IMR-90 (cell line): Measurements from ENCODE around the gene CHRM4. TPM values are rescaled to one million over a fixed set of nuclear protein-coding genes. Genes with fewer than 3 reads are reported as not detected.

Experiments
- ATAC-seq: fragments of 200-7000 bp; cut with Tn5 transposase; 2 replicates; pipeline ENCODE4 v1.9.1; 2020; ENCODE audit warnings: low read depth, mild to moderate bottlenecking, moderate library complexity
- BruUV-seq: library from RNA; stranded (reverse); fragments of 400-500 nt; replicated peaks from 2 replicates; lab custom pipeline; 2021; lab: Mats Ljungman, UMichigan
- CTCF ChIA-PET: fragments of 300-600 bp; formaldehyde crosslinking; extraction: SDS; loops from one replicate; lab custom pipeline; 2021; ENCODE audit warnings: antibody characterized with exemption; lab: Yijun Ruan, JAX
- POLR2A ChIA-PET: fragments of 300-600 bp; sonication (Branson Sonifier 250); formaldehyde crosslinking; loops from one replicate; lab custom pipeline; 2022; ENCODE audit warnings: antibody characterized with exemption; ENCODE audit not compliant: unreplicated experiment; lab: Charles Lee
- DNase-seq: peaks from one replicate; pipeline ENCODE4 v3.0.0; 2013
- H2AFZ ChIP-seq: replicated peaks from 2 replicates; pipeline ENCODE3; 2013; ENCODE audit warnings: low read length, mild to moderate bottlenecking; ENCODE audit not compliant: poor library complexity
- H2AK5ac ChIP-seq: 2 replicates; pipeline ENCODE4 v1.6.1; 2013; ENCODE audit warnings: low read depth, low read length, inconsistent platforms
- H2AK9ac ChIP-seq: replicated peaks from 2 replicates; pipeline ENCODE3; 2013; ENCODE audit warnings: mild to moderate bottlenecking, low read depth, low read length, moderate library complexity; ENCODE audit not compliant: poor library complexity
- H2BK120ac ChIP-seq: 2 replicates; pipeline ENCODE4 v1.6.1; 2013; ENCODE audit warnings: low read depth, low read length, inconsistent platforms
- H2BK15ac ChIP-seq: 3 replicates; pipeline ENCODE4 v1.6.1; 2013; ENCODE audit warnings: low read depth, low read length, inconsistent platforms
- H2BK20ac ChIP-seq: 2 replicates; pipeline ENCODE4 v1.6.1; 2013; ENCODE audit warnings: low read depth, mild to moderate bottlenecking, inconsistent platforms, low read length, moderate library complexity
- H2BK5ac ChIP-seq: 2 replicates; pipeline ENCODE4 v1.6.1; 2013; ENCODE audit warnings: mild to moderate bottlenecking, low read depth, low read length, inconsistent platforms; ENCODE audit not compliant: poor library complexity, severe bottlenecking
- H3K14ac ChIP-seq: replicated peaks from 2 replicates; pipeline ENCODE4 v1.6.1; 2013; ENCODE audit warnings: low read depth, low read length, inconsistent platforms
- H3K18ac ChIP-seq: 2 replicates; pipeline ENCODE4 v1.6.1; 2013; ENCODE audit warnings: low read depth, low read length, control low read depth
- H3K23ac ChIP-seq: 2 replicates; pipeline ENCODE4 v1.6.1; 2013; ENCODE audit warnings: low read depth, low read length, inconsistent platforms
- H3K27ac ChIP-seq: 2 replicates; pipeline ENCODE4 v1.5.1; 2013; ENCODE audit warnings: mild to moderate bottlenecking, control low read depth, low read length; ENCODE audit not compliant: insufficient read depth
- H3K27me3 ChIP-seq: 2 replicates; pipeline ENCODE4 v1.6.1; 2013; ENCODE audit warnings: low read length; ENCODE audit not compliant: control insufficient read depth, insufficient read depth
- H3K36me3 ChIP-seq: 2 replicates; pipeline ENCODE4 v1.6.1; 2013; ENCODE audit warnings: low read length, mixed read lengths; ENCODE audit not compliant: control insufficient read depth, insufficient read depth
- H3K4ac ChIP-seq: 2 replicates; pipeline ENCODE4 v1.6.1; 2013; ENCODE audit warnings: low read depth, low read length, inconsistent platforms
- H3K4me1 ChIP-seq: 2 replicates; pipeline ENCODE4 v1.6.1; 2013; ENCODE audit warnings: low read length, mixed read lengths; ENCODE audit not compliant: control insufficient read depth, insufficient read depth
- H3K4me2 ChIP-seq: 2 replicates; pipeline ENCODE4 v1.6.1; 2013; ENCODE audit warnings: low read depth, mild to moderate bottlenecking, control low read depth, low read length, moderate library complexity
- H3K4me3 ChIP-seq: 2 replicates; pipeline ENCODE4 v1.5.1; 2013; ENCODE audit warnings: low read depth, mild to moderate bottlenecking, control low read depth, low read length, moderate library complexity; ENCODE audit not compliant: insufficient read depth
- H3K56ac ChIP-seq: 2 replicates; pipeline ENCODE4 v1.6.1; 2013; ENCODE audit warnings: low read length, inconsistent platforms; ENCODE audit not compliant: insufficient read depth; ENCODE audit errors: extremely low read depth
- H3K79me1 ChIP-seq, 2 experiments: 2 replicates each; pipeline ENCODE4 v1.6.1; 2013; ENCODE audit warnings: low read length in 2 of 2, inconsistent platforms in 1 of 2, low read depth in 1 of 2
- H3K9ac ChIP-seq: 2 replicates; pipeline ENCODE4 v1.6.1; 2013; ENCODE audit warnings: low read depth, low read length, control low read depth
- H3K9me1 ChIP-seq: 2 replicates; pipeline ENCODE4 v1.6.1; 2013; ENCODE audit warnings: low read length, inconsistent platforms; ENCODE audit not compliant: insufficient read depth
- H3K9me3 ChIP-seq: 2 replicates; pipeline ENCODE4 v1.6.1; 2013; ENCODE audit warnings: low read length; ENCODE audit not compliant: control insufficient read depth, insufficient read depth
- H4K20me1 ChIP-seq: 2 replicates; pipeline ENCODE4 v1.6.1; 2013; ENCODE audit warnings: low read length, inconsistent platforms; ENCODE audit not compliant: insufficient read depth
- H4K5ac ChIP-seq: 2 replicates; pipeline ENCODE4 v1.6.1; 2013; ENCODE audit warnings: mild to moderate bottlenecking, low read depth, low read length, control low read depth
- H4K8ac ChIP-seq, 2 experiments: 2 replicates each; pipeline ENCODE4 v1.6.1; 2013; ENCODE audit warnings: low read depth in 2 of 2, low read length in 2 of 2, control low read depth in 1 of 2, inconsistent platforms in 1 of 2
- H4K91ac ChIP-seq: 2 replicates; pipeline ENCODE4 v1.6.1; 2013; ENCODE audit warnings: low read depth, low read length, inconsistent platforms; ENCODE audit not compliant: insufficient read depth
- BHLHE40 ChIP-seq: fragments of 150-350 bp; IDR thresholded peaks from 2 replicates; pipeline ENCODE4 v1.6.1; 2016; ENCODE audit warnings: mild to moderate bottlenecking, low read depth, low read length
- CEBPB ChIP-seq: IDR thresholded peaks from 2 replicates; pipeline ENCODE4 v1.6.1; 2012; ENCODE audit warnings: low read depth, low read length, improper control_type of control experiment
- CHD1 ChIP-seq: IDR thresholded peaks from 2 replicates; pipeline ENCODE4 v1.6.1; 2012; ENCODE audit warnings: low read depth, low read length, improper control_type of control experiment
- CTCF ChIP-seq: conservative IDR thresholded peaks from 2 replicates; pipeline ENCODE4 v1.5.1; 2012; ENCODE audit warnings: mild to moderate bottlenecking, low read depth, low read length, improper control_type of control experiment
- ELK1 ChIP-seq: fragments of 150-350 bp; IDR thresholded peaks from 2 replicates; pipeline ENCODE4 v1.6.1; 2016; ENCODE audit warnings: low read depth, mild to moderate bottlenecking, low read length, moderate library complexity, borderline replicate concordance
- FOS ChIP-seq: fragments of 150-350 bp; IDR thresholded peaks from 2 replicates; pipeline ENCODE4 v1.6.1; 2016; ENCODE audit warnings: low read depth, low read length
- MAFK ChIP-seq: IDR thresholded peaks from 2 replicates; pipeline ENCODE4 v1.6.1; 2012; ENCODE audit warnings: low read depth, low read length, improper control_type of control experiment
- MAZ ChIP-seq: IDR thresholded peaks from 2 replicates; pipeline ENCODE4 v1.6.1; 2012; ENCODE audit warnings: low read depth, mild to moderate bottlenecking, low read length, improper control_type of control experiment, moderate library complexity, borderline replicate concordance
- MXI1 ChIP-seq: IDR thresholded peaks from 2 replicates; pipeline ENCODE4 v1.6.1; 2012; ENCODE audit warnings: low read depth, mild to moderate bottlenecking, low read length, moderate library complexity, borderline replicate concordance
- NFE2L2 ChIP-seq: fragments of 150-350 bp; IDR thresholded peaks from 2 replicates; pipeline ENCODE4 v1.6.1; 2016; ENCODE audit warnings: low read depth, mild to moderate bottlenecking, low read length
- POLR2A ChIP-seq: IDR thresholded peaks from 2 replicates; pipeline ENCODE4 v1.6.1; 2012; ENCODE audit warnings: mild to moderate bottlenecking, low read depth, low read length
- RAD21 ChIP-seq: IDR thresholded peaks from 2 replicates; pipeline ENCODE4 v1.6.1; 2012; ENCODE audit warnings: low read length, improper control_type of control experiment
- RCOR1 ChIP-seq: IDR thresholded peaks from 2 replicates; pipeline ENCODE4 v1.6.1; 2012; ENCODE audit warnings: mild to moderate bottlenecking, low read length, improper control_type of control experiment; ENCODE audit not compliant: insufficient replicate concordance
- RFX5 ChIP-seq: IDR thresholded peaks from 2 replicates; pipeline ENCODE4 v1.8.0; 2012; ENCODE audit warnings: low read depth, mild to moderate bottlenecking, low read length, moderate library complexity
- SMC3 ChIP-seq: fragments of 150-350 bp; IDR thresholded peaks from 2 replicates; pipeline ENCODE4 v1.6.1; 2016; ENCODE audit warnings: low read depth, mild to moderate bottlenecking, antibody characterized with exemption, low read length, moderate library complexity
- USF2 ChIP-seq: fragments of 150-350 bp; IDR thresholded peaks from 2 replicates; pipeline ENCODE4 v1.6.1; 2017; ENCODE audit warnings: mild to moderate bottlenecking, antibody characterized with exemption, low read length, low read depth
- WGBS, 2 experiments: methylation state at CpG; one replicate each; pipeline versions ENCODE4 v1.1.5 to v1.1.7; 2013; ENCODE audit warnings: missing lambda C conversion rate in 2 of 2; ENCODE audit not compliant: insufficient read length in 1 of 2; ENCODE audit errors: extremely low coverage in 2 of 2; 5-methylcytosine and 5-hydroxymethylcytosine counted together
- dilution Hi-C: fragments of 300-500 bp; cut with HindIII; formaldehyde crosslinking; loops from one replicate; pipeline ENCODE4 v1.14.3; 2018; ENCODE audit warnings: low sequenced_read_pairs; ENCODE audit not compliant: unreplicated experiment
- in situ Hi-C: fragments of 300-500 bp; cut with MboI; formaldehyde crosslinking; loops from 3 replicates; pipeline ENCODE4 v1.14.3; 2019; ENCODE audit warnings: low sequenced_read_pairs, inconsistent platforms, mixed read lengths
- intact Hi-C: fragments of 100-400 bp; cut with micrococcal nuclease; formaldehyde crosslinking; loops from 2 replicates; pipeline ENCODE4 v1.10.0; 2022
- polyA plus RNA-seq, 3 experiments: library from polyadenylated mRNA; depleted of rRNA; stranded (reverse); fragments of >200 nt; gene quantifications; 2 replicates each; pipeline ENCODE4 v1.2.3, GENCODE V29; 2012; ENCODE audit warnings: low replicate concordance in 1 of 3
- total RNA-seq: library from RNA; depleted of rRNA; stranded (reverse); fragments of >200 nt; gene quantifications from 2 replicates; pipeline ENCODE4 v1.2.3, GENCODE V29; 2012

The CHRM4 gene
- total and polyA plus RNA-seq, 2 of the 4 experiments (the other 2 are of a cell fraction), result 0.09 to 0.18 TPM

- no peaks in the 10 kb centered on the region for H3K79me1 ChIP-seq
- H2BK120ac ChIP-seq, result no peak overlapping the region
- POLR2A ChIA-PET, result no interaction called here
- intact Hi-C loops, result no loop called here
- H3K56ac ChIP-seq, result no peak overlapping the region
- H3K14ac ChIP-seq, result no peak overlapping the region
- 94% methylated on average over 3 of the region's 11 CpGs; no CpG with 5 or more reads in 1 of the 2 experiments for WGBS, 2 experiments
- TF ChIP-seq NFE2L2 (no peak), MAFK (no peak), RCOR1 (no peak), SMC3 (no peak), RAD21 (no peak), FOS (no peak), BHLHE40 (no peak), CEBPB (no peak), CHD1 (no peak), ELK1 (no peak), MXI1 (no peak), POLR2A (no peak), CTCF (no peak), USF2 (no peak), RFX5 (no peak), MAZ (no peak)
- H3K27me3 ChIP-seq, result peaks cover 39% of the 10 kb centered on the region
- H4K91ac ChIP-seq, result no peak overlapping the region
- H3K36me3 ChIP-seq, result no peaks in the 10 kb centered on the region
- no peak overlapping the region for H2BK15ac ChIP-seq
- peaks cover 6% of the 10 kb centered on the region for H3K4me1 ChIP-seq
- no peak overlapping the region for H3K27ac ChIP-seq
- H3K9ac ChIP-seq, result no peak overlapping the region
- dilution Hi-C loops, result no loop called here
- DNase-seq (no peak), ATAC-seq (no peak)
- H2AK5ac ChIP-seq, result no peak overlapping the region
- no peak overlapping the region for H3K4ac ChIP-seq
- H4K20me1 ChIP-seq, result no peaks in the 10 kb centered on the region
- no peak overlapping the region for H3K4me2 ChIP-seq
- peak overlapping the region; percentile 19 for H2AK9ac ChIP-seq
- no peak overlapping the region for H3K18ac ChIP-seq
- CTCF ChIA-PET, result no interaction called here
- peak overlapping the region; percentile 2 for H2AFZ ChIP-seq
- no peak overlapping the region for H3K23ac ChIP-seq
- in situ Hi-C loops, result no loop called here
- no peak overlapping the region for H3K4me3 ChIP-seq
- no peak overlapping the region for H4K5ac ChIP-seq
- H3K9me3 ChIP-seq, result no peaks in the 10 kb centered on the region
- H2BK20ac ChIP-seq, result no peak overlapping the region
- BruUV-seq, result no TSS peak
- H4K8ac ChIP-seq, result no peak overlapping the region
- peaks cover 2% of the 10 kb centered on the region for H3K9me1 ChIP-seq
- no peak overlapping the region for H2BK5ac ChIP-seq
These were observed 55.5 kb downstream of the CHRM4 start for GRCh38 chr11:46335890-46336562.
